ENCODE measurements around the gene RARS2. TPM values are rescaled to one million over a fixed set of nuclear protein-coding genes. Genes with fewer than 3 reads are reported as not detected.

RARS2 gene
- polyA plus RNA-seq, 2 donors = 7.9 to 16.1 TPM

- H3K9me3 ChIP-seq (ENCODE audit: control insufficient read depth in 2 of 2, insufficient read depth in 1 of 2, low read depth in 1 of 2, low read length in 1 of 2) = no peaks in the 10 kb centered on the region
- peaks cover 0 to 4% of the 10 kb centered on the region in 2 donors for H3K36me3 ChIP-seq (ENCODE audit: control insufficient read depth in 2 of 2, insufficient read depth in 2 of 2, low read length in 1 of 2)
- WGBS, 2 donors = 77 to 90% methylated on average over 2 of the region's 2 CpGs
Observed at GRCh38 chr6:87551799-87552198, 38.0 kb downstream of the RARS2 start.

GRCh38 chr6:87544474-87544735 lies 45.4 kb downstream of the RARS2 start:
- peaks cover 0 to 11% of the 10 kb centered on the region in 2 donors for H3K36me3 ChIP-seq (ENCODE audit: control insufficient read depth in 2 of 2, insufficient read depth in 2 of 2, low read length in 1 of 2)
- H3K4me1 ChIP-seq (ENCODE audit: control insufficient read depth in 2 of 2, insufficient read depth in 2 of 2, low read length in 1 of 2) = no peaks in the 10 kb centered on the region
- no peaks in the 10 kb centered on the region for H3K27me3 ChIP-seq (ENCODE audit: control insufficient read depth in 1 of 2, insufficient read depth in 2 of 2, low read length in 2 of 2)
- no peak overlapping the region for H3K4me3 ChIP-seq (ENCODE audit: low read depth in 1 of 2, low read length in 2 of 2)
- 91 to 94% methylated on average over 1 of the region's 1 CpG for WGBS, 2 donors
- no peak overlapping the region for H3K27ac ChIP-seq (ENCODE audit: low read depth in 2 of 2, low read length in 1 of 2)
- H3K9me3 ChIP-seq (ENCODE audit: control insufficient read depth in 2 of 2, insufficient read depth in 1 of 2, low read depth in 1 of 2, low read length in 1 of 2) = no peaks in the 10 kb centered on the region

More at GRCh38 chr6:87551799-87552198, 38.0 kb downstream of the RARS2 start:
- no peak overlapping the region for H3K27ac ChIP-seq (ENCODE audit: low read depth in 2 of 2, low read length in 1 of 2)
- H3K4me1 ChIP-seq (ENCODE audit: control insufficient read depth in 2 of 2, insufficient read depth in 2 of 2, low read length in 1 of 2) = no peaks in the 10 kb centered on the region
- H3K27me3 ChIP-seq (ENCODE audit: control insufficient read depth in 1 of 2, insufficient read depth in 2 of 2, low read length in 2 of 2) = no peaks in the 10 kb centered on the region
- H3K4me3 ChIP-seq (ENCODE audit: low read depth in 1 of 2, low read length in 2 of 2) = no peak overlapping the region

- 95 to 96% methylated on average over 4 of the region's 4 CpGs for WGBS, 2 donors
- H3K9me3 ChIP-seq (ENCODE audit: control insufficient read depth in 2 of 2, insufficient read depth in 1 of 2, low read depth in 1 of 2, low read length in 1 of 2) = no peaks in the 10 kb centered on the region
Observed at GRCh38 chr6:87543696-87544473, 45.9 kb downstream of the RARS2 start.

GRCh38 chr6:87541744-87542143 lies 48.0 kb downstream of the RARS2 start:
- WGBS, 2 donors = 81 to 82% methylated on average over 2 of the region's 2 CpGs
- Histone ChIP-seq H3K4me1 (ENCODE audit: control insufficient read depth in 2 of 2, insufficient read depth in 2 of 2, low read length in 1 of 2) (no peaks in the 10 kb centered on the region), H3K4me3 (ENCODE audit: low read depth in 1 of 2, low read length in 2 of 2) (no peak overlapping the region), H3K36me3 (ENCODE audit: control insufficient read depth in 2 of 2, insufficient read depth in 2 of 2, low read length in 1 of 2) (peaks cover 0 to 11% of the 10 kb centered on the region in 2 donors), H3K27me3 (ENCODE audit: control insufficient read depth in 1 of 2, insufficient read depth in 2 of 2, low read length in 2 of 2) (no peaks in the 10 kb centered on the region), H3K9me3 (ENCODE audit: control insufficient read depth in 2 of 2, insufficient read depth in 1 of 2, low read depth in 1 of 2, low read length in 1 of 2) (no peaks in the 10 kb centered on the region), H3K27ac (ENCODE audit: low read depth in 2 of 2, low read length in 1 of 2) (no peak overlapping the region)

More at GRCh38 chr6:87543696-87544473, 45.9 kb downstream of the RARS2 start:
- Histone ChIP-seq H3K4me1 (ENCODE audit: control insufficient read depth in 2 of 2, insufficient read depth in 2 of 2, low read length in 1 of 2) (no peaks in the 10 kb centered on the region), H3K27ac (ENCODE audit: low read depth in 2 of 2, low read length in 1 of 2) (no peak overlapping the region), H3K27me3 (ENCODE audit: control insufficient read depth in 1 of 2, insufficient read depth in 2 of 2, low read length in 2 of 2) (no peaks in the 10 kb centered on the region), H3K36me3 (ENCODE audit: control insufficient read depth in 2 of 2, insufficient read depth in 2 of 2, low read length in 1 of 2) (peaks cover 0 to 11% of the 10 kb centered on the region in 2 donors), H3K4me3 (ENCODE audit: low read depth in 1 of 2, low read length in 2 of 2) (no peak overlapping the region)

GRCh38 chr6:87541041-87541440 lies 48.7 kb downstream of the RARS2 start:
- H3K27me3 ChIP-seq (ENCODE audit: control insufficient read depth in 1 of 2, insufficient read depth in 2 of 2, low read length in 2 of 2) = no peaks in the 10 kb centered on the region
- no peaks in the 10 kb centered on the region for H3K9me3 ChIP-seq (ENCODE audit: control insufficient read depth in 2 of 2, insufficient read depth in 1 of 2, low read depth in 1 of 2, low read length in 1 of 2)
- WGBS, 2 donors = 93 to 97% methylated on average over 1 of the region's 1 CpG
- H3K36me3 ChIP-seq (ENCODE audit: control insufficient read depth in 2 of 2, insufficient read depth in 2 of 2, low read length in 1 of 2) = peaks cover 0 to 11% of the 10 kb centered on the region in 2 donors
- H3K4me3 ChIP-seq (ENCODE audit: low read depth in 1 of 2, low read length in 2 of 2) = no peak overlapping the region
- H3K27ac ChIP-seq (ENCODE audit: low read depth in 2 of 2, low read length in 1 of 2) = no peak overlapping the region
- H3K4me1 ChIP-seq (ENCODE audit: control insufficient read depth in 2 of 2, insufficient read depth in 2 of 2, low read length in 1 of 2) = no peaks in the 10 kb centered on the region

- Histone ChIP-seq H3K27me3 (ENCODE audit: control insufficient read depth in 1 of 2, insufficient read depth in 2 of 2, low read length in 2 of 2) (no peaks in the 10 kb centered on the region), H3K36me3 (ENCODE audit: control insufficient read depth in 2 of 2, insufficient read depth in 2 of 2, low read length in 1 of 2) (peaks cover 0 to 11% of the 10 kb centered on the region in 2 donors), H3K4me3 (ENCODE audit: low read depth in 1 of 2, low read length in 2 of 2) (no peak overlapping the region), H3K4me1 (ENCODE audit: control insufficient read depth in 2 of 2, insufficient read depth in 2 of 2, low read length in 1 of 2) (no peaks in the 10 kb centered on the region), H3K9me3 (ENCODE audit: control insufficient read depth in 2 of 2, insufficient read depth in 1 of 2, low read depth in 1 of 2, low read length in 1 of 2) (no peaks in the 10 kb centered on the region), H3K27ac (ENCODE audit: low read depth in 2 of 2, low read length in 1 of 2) (no peak overlapping the region)
- 75 to 85% methylated on average over 4 of the region's 4 CpGs for WGBS, 2 donors
Observed at GRCh38 chr6:87540539-87540938, 49.2 kb downstream of the RARS2 start.

- no peak overlapping the region for H3K4me3 ChIP-seq (ENCODE audit: low read depth in 1 of 2, low read length in 2 of 2)
- H3K9me3 ChIP-seq (ENCODE audit: control insufficient read depth in 2 of 2, insufficient read depth in 1 of 2, low read depth in 1 of 2, low read length in 1 of 2) = no peaks in the 10 kb centered on the region
- peaks cover 2 to 6% of the 10 kb centered on the region in 2 donors for H3K36me3 ChIP-seq (ENCODE audit: control insufficient read depth in 2 of 2, insufficient read depth in 2 of 2, low read length in 1 of 2)
- H3K27me3 ChIP-seq (ENCODE audit: control insufficient read depth in 1 of 2, insufficient read depth in 2 of 2, low read length in 2 of 2) = no peaks in the 10 kb centered on the region
- H3K4me1 ChIP-seq (ENCODE audit: control insufficient read depth in 2 of 2, insufficient read depth in 2 of 2, low read length in 1 of 2) = no peaks in the 10 kb centered on the region
- WGBS, 2 donors = 97 to 100% methylated on average over 6 of the region's 6 CpGs
- no peak overlapping the region for H3K27ac ChIP-seq (ENCODE audit: low read depth in 2 of 2, low read length in 1 of 2)
Observed at GRCh38 chr6:87539554-87539953, 50.2 kb downstream of the RARS2 start.

GRCh38 chr6:87538510-87539260 lies 51.1 kb downstream of the RARS2 start:
- H3K27me3 ChIP-seq (ENCODE audit: control insufficient read depth in 1 of 2, insufficient read depth in 2 of 2, low read length in 2 of 2) = no peaks in the 10 kb centered on the region
- H3K36me3 ChIP-seq (ENCODE audit: control insufficient read depth in 2 of 2, insufficient read depth in 2 of 2, low read length in 1 of 2) = peaks cover 3% of the 10 kb centered on the region in 2 donors
- no peak overlapping the region for H3K27ac ChIP-seq (ENCODE audit: low read depth in 2 of 2, low read length in 1 of 2)
- H3K4me1 ChIP-seq (ENCODE audit: control insufficient read depth in 2 of 2, insufficient read depth in 2 of 2, low read length in 1 of 2) = no peaks in the 10 kb centered on the region
- no peaks in the 10 kb centered on the region for H3K9me3 ChIP-seq (ENCODE audit: control insufficient read depth in 2 of 2, insufficient read depth in 1 of 2, low read depth in 1 of 2, low read length in 1 of 2)
- 96 to 97% methylated on average over 1 of the region's 1 CpG for WGBS, 2 donors
- no peak overlapping the region for H3K4me3 ChIP-seq (ENCODE audit: low read depth in 1 of 2, low read length in 2 of 2)

GRCh38 chr6:87534377-87535047 lies 55.3 kb downstream of the RARS2 start:
- WGBS, 2 donors = 92 to 97% methylated on average over 2 of the region's 2 CpGs
- H3K27me3 ChIP-seq (ENCODE audit: control insufficient read depth in 1 of 2, insufficient read depth in 2 of 2, low read length in 2 of 2) = no peaks in the 10 kb centered on the region
- H3K36me3 ChIP-seq (ENCODE audit: control insufficient read depth in 2 of 2, insufficient read depth in 2 of 2, low read length in 1 of 2) = peaks cover 0 to 3% of the 10 kb centered on the region in 2 donors
- no peaks in the 10 kb centered on the region for H3K9me3 ChIP-seq (ENCODE audit: control insufficient read depth in 2 of 2, insufficient read depth in 1 of 2, low read depth in 1 of 2, low read length in 1 of 2)
- no peaks in the 10 kb centered on the region for H3K4me1 ChIP-seq (ENCODE audit: control insufficient read depth in 2 of 2, insufficient read depth in 2 of 2, low read length in 1 of 2)
- no peak overlapping the region for H3K4me3 ChIP-seq (ENCODE audit: low read depth in 1 of 2, low read length in 2 of 2)
- no peak overlapping the region for H3K27ac ChIP-seq (ENCODE audit: low read depth in 2 of 2, low read length in 1 of 2)

Data from esophagus (tissue), 2 donors.